Lower leg skin (tissue), 3 donors: Measurements from ENCODE around the gene SCEL.

Experiments used
- POLR2A ChIP-seq, 2 donors: fragments of 450-650 bp; IDR thresholded peaks; one replicate each; pipeline ENCODE4 v1.6.1; 2016 to 2017; ENCODE audit warnings: antibody characterized with exemption in 2 of 2, mild to moderate bottlenecking in 1 of 2, moderate library complexity in 1 of 2
- TF ChIP-seq, protein P1 (sequence below), 3 donors: fragments of 450-650 bp; IDR thresholded peaks; one replicate each; pipeline ENCODE4 v1.5.1; 2016; ENCODE audit warnings: antibody characterized with exemption in 3 of 3, mild to moderate bottlenecking in 3 of 3, moderate library complexity in 2 of 3

DNA sequence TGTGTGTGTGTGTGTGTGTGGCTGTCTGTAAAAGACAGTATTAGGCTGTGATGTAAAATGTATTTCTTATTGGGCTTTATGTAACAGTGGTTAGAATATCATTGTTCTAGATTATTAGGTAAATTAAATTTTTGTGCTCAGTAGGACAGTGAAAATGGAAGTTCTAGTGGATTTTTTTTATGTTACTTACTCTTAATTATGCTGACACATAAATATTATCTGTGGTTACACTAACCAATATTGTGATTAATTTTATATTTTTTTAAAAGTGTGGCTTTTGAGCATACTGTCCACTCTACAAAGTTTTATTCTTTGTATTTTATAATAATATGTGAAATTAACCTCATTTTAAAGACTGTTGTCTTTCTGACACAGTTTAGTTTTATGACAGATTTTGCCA lies 80.5 kb downstream of the SCEL start:
- no peak for TF ChIP-seq POLR2A (IDR thresholded peaks at IDR 0.05)
- TF ChIP-seq, protein P1, sequence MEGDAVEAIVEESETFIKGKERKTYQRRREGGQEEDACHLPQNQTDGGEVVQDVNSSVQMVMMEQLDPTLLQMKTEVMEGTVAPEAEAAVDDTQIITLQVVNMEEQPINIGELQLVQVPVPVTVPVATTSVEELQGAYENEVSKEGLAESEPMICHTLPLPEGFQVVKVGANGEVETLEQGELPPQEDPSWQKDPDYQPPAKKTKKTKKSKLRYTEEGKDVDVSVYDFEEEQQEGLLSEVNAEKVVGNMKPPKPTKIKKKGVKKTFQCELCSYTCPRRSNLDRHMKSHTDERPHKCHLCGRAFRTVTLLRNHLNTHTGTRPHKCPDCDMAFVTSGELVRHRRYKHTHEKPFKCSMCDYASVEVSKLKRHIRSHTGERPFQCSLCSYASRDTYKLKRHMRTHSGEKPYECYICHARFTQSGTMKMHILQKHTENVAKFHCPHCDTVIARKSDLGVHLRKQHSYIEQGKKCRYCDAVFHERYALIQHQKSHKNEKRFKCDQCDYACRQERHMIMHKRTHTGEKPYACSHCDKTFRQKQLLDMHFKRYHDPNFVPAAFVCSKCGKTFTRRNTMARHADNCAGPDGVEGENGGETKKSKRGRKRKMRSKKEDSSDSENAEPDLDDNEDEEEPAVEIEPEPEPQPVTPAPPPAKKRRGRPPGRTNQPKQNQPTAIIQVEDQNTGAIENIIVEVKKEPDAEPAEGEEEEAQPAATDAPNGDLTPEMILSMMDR (IDR thresholded peaks at IDR 0.05) = no peak
